ENCODE measurements around the gene ADAR. TPM values are rescaled to one million over a fixed set of nuclear protein-coding genes. Genes with fewer than 3 reads are reported as not detected.
A peak's percentile ranks its signal among the peaks of the same experiment; 100 is the strongest.

The ADAR gene
- total and polyA plus RNA-seq, 2 of the 8 experiments (the other 6 are each of a cell fraction or from before 2014, with no cell fraction given) = 125 to 242 TPM

DNA sequence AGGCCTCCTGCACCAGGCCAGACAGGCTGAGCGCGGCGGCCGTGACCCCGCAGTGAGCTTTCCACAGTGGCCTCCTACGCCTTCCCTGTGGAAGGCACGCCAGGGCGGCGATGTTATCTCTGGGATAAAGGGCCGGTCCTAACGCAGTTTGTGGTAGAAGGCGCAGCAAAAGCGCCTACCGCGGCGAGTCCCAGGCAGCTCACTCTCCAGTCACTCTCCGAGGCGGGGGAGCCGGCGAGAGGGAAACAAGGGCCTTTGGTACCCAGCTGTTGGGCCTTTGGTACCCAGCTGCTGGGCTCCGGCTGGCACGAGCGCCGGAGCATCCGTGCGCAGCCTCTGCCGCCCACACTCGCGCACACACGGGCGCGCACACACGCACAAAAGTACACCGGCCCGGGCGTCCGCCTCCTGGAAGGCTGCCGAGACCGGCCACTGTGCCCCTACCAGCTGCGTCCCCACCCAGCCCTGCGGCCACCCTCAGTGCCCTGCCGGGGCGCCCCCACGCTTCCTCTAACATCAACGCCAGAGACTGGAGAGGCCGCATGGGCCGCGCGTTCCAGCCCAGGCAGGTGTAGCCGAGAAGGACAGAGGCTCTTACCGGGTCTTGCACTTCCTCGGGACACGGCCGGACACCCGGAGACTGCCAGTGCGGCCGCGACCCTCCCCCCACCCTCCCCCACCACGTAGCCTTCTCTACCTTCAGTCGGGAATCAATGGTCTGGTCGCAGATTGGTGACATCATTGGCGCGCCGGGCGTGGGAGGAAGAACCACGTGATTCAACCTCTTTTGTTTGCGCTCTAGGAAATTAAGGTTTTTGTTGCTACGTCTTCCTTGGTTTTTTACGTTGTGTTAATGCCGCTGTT is 19.5 kb upstream of the ADAR start:
- H4K91ac ChIP-seq (replicated peaks; ENCODE audit: insufficient read length, low read length) = peak overlapping the region; percentile 50
- POLR2A ChIA-PET (ENCODE audit: partially characterized antibody) = interaction anchor here (0.5 to 9.6 kb wide), 9 partner anchors 11 to 1489 kb away, joined by 3 to 111 read pairs (median 3); partner anchors contain the start of gene ADAR
- CTCF ChIA-PET (ENCODE audit: partially characterized antibody) = interaction anchor here (0.7 to 2.2 kb wide), 6 partner anchors 12 to 42 kb away, joined by 3 to 8 read pairs (median 4); no protein-coding TSS in a partner anchor
- peak overlapping the region; percentile 65 to 89 (median 86) for H3K9ac ChIP-seq (replicated peaks in 1 of 4; ENCODE audit: extremely low read depth in 1 of 4, low read depth in 3 of 4, low read length in 3 of 4)
- H3K27ac ChIP-seq (ENCODE audit: low read depth, low read length) = peak overlapping the region; percentile 94
- peak overlapping the region; percentile 55 for H3K18ac ChIP-seq (ENCODE audit: extremely low read depth, low read length)
- WGBS, 2 experiments (ENCODE audit: extremely low coverage in 1 of 2, insufficient coverage in 1 of 2, insufficient read length in 1 of 2, insufficient replicate concordance in 2 of 2, low coverage in 1 of 2, low lambda C conversion rate in 2 of 2, missing lambda C conversion rate in 1 of 2) = 4% methylated on average over 57 of the region's 70 CpGs; no CpG with 5 or more reads in 1 of the 2 experiments
- peaks cover 0 to 6% of the 10 kb centered on the region in 2 experiments; a peak in 1 of 4 replicates for H3K9me3 ChIP-seq (ENCODE audit: insufficient read depth in 2 of 2, low read depth in 1 of 2, low read length in 1 of 2)
- H3K23ac ChIP-seq (ENCODE audit: insufficient read length) = no peak overlapping the region
- H3K79me1 ChIP-seq (ENCODE audit: low read depth, low read length) = peaks cover 15% of the 10 kb centered on the region
- no peak overlapping the region for H2BK15ac ChIP-seq (ENCODE audit: low read length)
- peak overlapping the region; percentile 77 for H2BK5ac ChIP-seq (ENCODE audit: low read depth, low read length)
- H3K27me3 ChIP-seq (replicated peaks in 1 of 4; ENCODE audit: control insufficient read depth in 3 of 4, extremely low read depth in 1 of 4, insufficient read depth in 3 of 4, low read length in 3 of 4) = no peaks in the 10 kb centered on the region
- H3K4me2 ChIP-seq (ENCODE audit: insufficient read depth in 1 of 2, low read depth in 2 of 2, low read length in 2 of 2) = peak overlapping the region; percentile 74 to 76
- FAIRE-seq (peak; percentile 66), DNase-seq (ENCODE audit: low read depth in 1 of 2, low spot score in 2 of 2) (peak in 1 of 2 experiments; percentile 97)
- H4K20me1 ChIP-seq (replicated peaks in 1 of 2; ENCODE audit: control insufficient read depth in 1 of 2, insufficient read depth in 2 of 2, low read length in 2 of 2) = peaks cover 4 to 9% of the 10 kb centered on the region in 2 experiments
- H3K56ac ChIP-seq (replicated peaks; ENCODE audit: insufficient read length, low read depth, low read length) = peak overlapping the region; percentile 84
- H2AK5ac ChIP-seq (ENCODE audit: low read depth, low read length) = no peak overlapping the region
- peaks cover 9% of the 10 kb centered on the region for H3K23me2 ChIP-seq (ENCODE audit: low read depth, low read length)
- peak overlapping the region; percentile 100 for H2AFZ ChIP-seq (ENCODE audit: low read length)
- H3K4ac ChIP-seq (replicated peaks; ENCODE audit: insufficient read length, low read depth, low read length) = peak overlapping the region; percentile 80
- H3K79me2 ChIP-seq (ENCODE audit: control insufficient read depth in 1 of 2, insufficient read depth in 2 of 2, low read length in 2 of 2) = peaks cover 30 to 52% of the 10 kb centered on the region in 2 experiments
- H2BK120ac ChIP-seq (replicated peaks; ENCODE audit: low read depth, low read length) = no peak overlapping the region
- H4K5ac ChIP-seq (ENCODE audit: insufficient read length, low read depth, low read length) = peak overlapping the region; percentile 98
- H3K4me1 ChIP-seq (replicated peaks in 1 of 4; ENCODE audit: control insufficient read depth in 3 of 4, insufficient read depth in 4 of 4, low read length in 3 of 4) = peaks cover 0 to 5% (median 1%) of the 10 kb centered on the region in 4 experiments; a peak in 2 of 7 replicates
- H3K14ac ChIP-seq (ENCODE audit: insufficient read length) = no peak overlapping the region
- H4K8ac ChIP-seq (ENCODE audit: extremely low read depth, insufficient read depth, low read length) = peak overlapping the region; percentile 95
- no peak overlapping the region; the same call in 1 of the 2 replicates for H2BK12ac ChIP-seq (ENCODE audit: low read depth, low read length)
- peak overlapping the region; percentile 66 to 93 (median 90) for H3K4me3 ChIP-seq (ENCODE audit: extremely low read depth in 1 of 4, insufficient read depth in 2 of 4, low read depth in 3 of 4, low read length in 4 of 4)
- H3K36me3 ChIP-seq (ENCODE audit: control insufficient read depth in 2 of 4, insufficient read depth in 4 of 4, low read length in 3 of 4) = peaks cover 0 to 4% (median 0%) of the 10 kb centered on the region in 4 experiments; a peak in 2 of 8 replicates
- no peak overlapping the region for H2BK20ac ChIP-seq (ENCODE audit: low read length)
- peak; percentile 98 for TF ChIP-seq CREB1 (IDR thresholded peaks at IDR 0.05)
- TF ChIP-seq, protein P1, sequence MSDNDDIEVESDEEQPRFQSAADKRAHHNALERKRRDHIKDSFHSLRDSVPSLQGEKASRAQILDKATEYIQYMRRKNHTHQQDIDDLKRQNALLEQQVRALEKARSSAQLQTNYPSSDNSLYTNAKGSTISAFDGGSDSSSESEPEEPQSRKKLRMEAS (IDR thresholded peaks at IDR 0.05) = peak; percentile 95
- TF ChIP-seq, protein P2, sequence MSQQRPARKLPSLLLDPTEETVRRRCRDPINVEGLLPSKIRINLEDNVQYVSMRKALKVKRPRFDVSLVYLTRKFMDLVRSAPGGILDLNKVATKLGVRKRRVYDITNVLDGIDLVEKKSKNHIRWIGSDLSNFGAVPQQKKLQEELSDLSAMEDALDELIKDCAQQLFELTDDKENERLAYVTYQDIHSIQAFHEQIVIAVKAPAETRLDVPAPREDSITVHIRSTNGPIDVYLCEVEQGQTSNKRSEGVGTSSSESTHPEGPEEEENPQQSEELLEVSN (IDR thresholded peaks at IDR 0.05) = 0 out of 2 replicates have a peak, but pooled peaks have one; percentile 36
- peak; percentile 90 for TF ChIP-seq RBBP5 (IDR thresholded peaks at IDR 0.05; ENCODE audit: borderline replicate concordance, low read depth, low read length)
- peak; percentile 81 for TF ChIP-seq PHF8 (conservative IDR thresholded peaks at IDR 0.05; ENCODE audit: low read depth, low read length)
- peak; percentile 74 for TF ChIP-seq KDM5A (IDR thresholded peaks at IDR 0.05; ENCODE audit: low read length)
- peak; percentile 75 to 82; a peak in 2 of 4 replicates for TF ChIP-seq SIN3A (conservative IDR thresholded peaks at IDR 0.05 in 1 of 2, IDR thresholded peaks at IDR 0.05 in 1 of 2; ENCODE audit: low read depth in 1 of 2, low read length in 2 of 2)
- TF ChIP-seq CBX8 (IDR thresholded peaks at IDR 0.05; ENCODE audit: borderline replicate concordance, low read depth, low read length) = no peak
- TF ChIP-seq SRF (IDR thresholded peaks at IDR 0.05; ENCODE audit: low read depth, low read length) = peak; percentile 79
